IMR-90 (cell line): Measurements from ENCODE around the gene CCL27. TPM values are rescaled to one million over a fixed set of nuclear protein-coding genes. Genes with fewer than 3 reads are reported as not detected.

ENCODE experiments used
- ATAC-seq: fragments of 200-7000 bp; cut with Tn5 transposase; 2 replicates; pipeline ENCODE4 v1.9.1; 2020; ENCODE audit warnings: low read depth, mild to moderate bottlenecking, moderate library complexity
- BruUV-seq: library from RNA; stranded (reverse); fragments of 400-500 nt; replicated peaks from 2 replicates; lab custom pipeline; 2021; lab: Mats Ljungman, UMichigan
- CTCF ChIA-PET: fragments of 300-600 bp; formaldehyde crosslinking; extraction: SDS; loops from one replicate; lab custom pipeline; 2021; ENCODE audit warnings: antibody characterized with exemption; lab: Yijun Ruan, JAX
- POLR2A ChIA-PET: fragments of 300-600 bp; sonication (Branson Sonifier 250); formaldehyde crosslinking; loops from one replicate; lab custom pipeline; 2022; ENCODE audit warnings: antibody characterized with exemption; ENCODE audit not compliant: unreplicated experiment; lab: Charles Lee
- DNase-seq: peaks from one replicate; pipeline ENCODE4 v3.0.0; 2013
- H2AFZ ChIP-seq: replicated peaks from 2 replicates; pipeline ENCODE3; 2013; ENCODE audit warnings: low read length, mild to moderate bottlenecking; ENCODE audit not compliant: poor library complexity
- H2AK5ac ChIP-seq: 2 replicates; pipeline ENCODE4 v1.6.1; 2013; ENCODE audit warnings: low read depth, low read length, inconsistent platforms
- H2AK9ac ChIP-seq: replicated peaks from 2 replicates; pipeline ENCODE3; 2013; ENCODE audit warnings: mild to moderate bottlenecking, low read depth, low read length, moderate library complexity; ENCODE audit not compliant: poor library complexity
- H2BK120ac ChIP-seq: 2 replicates; pipeline ENCODE4 v1.6.1; 2013; ENCODE audit warnings: low read depth, low read length, inconsistent platforms
- H2BK15ac ChIP-seq: 3 replicates; pipeline ENCODE4 v1.6.1; 2013; ENCODE audit warnings: low read depth, low read length, inconsistent platforms
- H2BK20ac ChIP-seq: 2 replicates; pipeline ENCODE4 v1.6.1; 2013; ENCODE audit warnings: low read depth, mild to moderate bottlenecking, inconsistent platforms, low read length, moderate library complexity
- H2BK5ac ChIP-seq: 2 replicates; pipeline ENCODE4 v1.6.1; 2013; ENCODE audit warnings: mild to moderate bottlenecking, low read depth, low read length, inconsistent platforms; ENCODE audit not compliant: poor library complexity, severe bottlenecking
- H3K14ac ChIP-seq: replicated peaks from 2 replicates; pipeline ENCODE4 v1.6.1; 2013; ENCODE audit warnings: low read depth, low read length, inconsistent platforms
- H3K18ac ChIP-seq: 2 replicates; pipeline ENCODE4 v1.6.1; 2013; ENCODE audit warnings: low read depth, low read length, control low read depth
- H3K23ac ChIP-seq: 2 replicates; pipeline ENCODE4 v1.6.1; 2013; ENCODE audit warnings: low read depth, low read length, inconsistent platforms
- H3K27ac ChIP-seq: 2 replicates; pipeline ENCODE4 v1.5.1; 2013; ENCODE audit warnings: mild to moderate bottlenecking, control low read depth, low read length; ENCODE audit not compliant: insufficient read depth
- H3K27me3 ChIP-seq: 2 replicates; pipeline ENCODE4 v1.6.1; 2013; ENCODE audit warnings: low read length; ENCODE audit not compliant: control insufficient read depth, insufficient read depth
- H3K36me3 ChIP-seq: 2 replicates; pipeline ENCODE4 v1.6.1; 2013; ENCODE audit warnings: low read length, mixed read lengths; ENCODE audit not compliant: control insufficient read depth, insufficient read depth
- H3K4ac ChIP-seq: 2 replicates; pipeline ENCODE4 v1.6.1; 2013; ENCODE audit warnings: low read depth, low read length, inconsistent platforms
- H3K4me1 ChIP-seq: 2 replicates; pipeline ENCODE4 v1.6.1; 2013; ENCODE audit warnings: low read length, mixed read lengths; ENCODE audit not compliant: control insufficient read depth, insufficient read depth
- H3K4me2 ChIP-seq: 2 replicates; pipeline ENCODE4 v1.6.1; 2013; ENCODE audit warnings: low read depth, mild to moderate bottlenecking, control low read depth, low read length, moderate library complexity
- H3K4me3 ChIP-seq: 2 replicates; pipeline ENCODE4 v1.5.1; 2013; ENCODE audit warnings: low read depth, mild to moderate bottlenecking, control low read depth, low read length, moderate library complexity; ENCODE audit not compliant: insufficient read depth
- H3K56ac ChIP-seq: 2 replicates; pipeline ENCODE4 v1.6.1; 2013; ENCODE audit warnings: low read length, inconsistent platforms; ENCODE audit not compliant: insufficient read depth; ENCODE audit errors: extremely low read depth
- H3K79me1 ChIP-seq, 2 experiments: 2 replicates each; pipeline ENCODE4 v1.6.1; 2013; ENCODE audit warnings: low read length in 2 of 2, inconsistent platforms in 1 of 2, low read depth in 1 of 2
- H3K9ac ChIP-seq: 2 replicates; pipeline ENCODE4 v1.6.1; 2013; ENCODE audit warnings: low read depth, low read length, control low read depth
- H3K9me1 ChIP-seq: 2 replicates; pipeline ENCODE4 v1.6.1; 2013; ENCODE audit warnings: low read length, inconsistent platforms; ENCODE audit not compliant: insufficient read depth
- H3K9me3 ChIP-seq: 2 replicates; pipeline ENCODE4 v1.6.1; 2013; ENCODE audit warnings: low read length; ENCODE audit not compliant: control insufficient read depth, insufficient read depth
- H4K20me1 ChIP-seq: 2 replicates; pipeline ENCODE4 v1.6.1; 2013; ENCODE audit warnings: low read length, inconsistent platforms; ENCODE audit not compliant: insufficient read depth
- H4K5ac ChIP-seq: 2 replicates; pipeline ENCODE4 v1.6.1; 2013; ENCODE audit warnings: mild to moderate bottlenecking, low read depth, low read length, control low read depth
- H4K8ac ChIP-seq, 2 experiments: 2 replicates each; pipeline ENCODE4 v1.6.1; 2013; ENCODE audit warnings: low read depth in 2 of 2, low read length in 2 of 2, control low read depth in 1 of 2, inconsistent platforms in 1 of 2
- H4K91ac ChIP-seq: 2 replicates; pipeline ENCODE4 v1.6.1; 2013; ENCODE audit warnings: low read depth, low read length, inconsistent platforms; ENCODE audit not compliant: insufficient read depth
- BHLHE40 ChIP-seq: fragments of 150-350 bp; IDR thresholded peaks from 2 replicates; pipeline ENCODE4 v1.6.1; 2016; ENCODE audit warnings: mild to moderate bottlenecking, low read depth, low read length
- CEBPB ChIP-seq: IDR thresholded peaks from 2 replicates; pipeline ENCODE4 v1.6.1; 2012; ENCODE audit warnings: low read depth, low read length, improper control_type of control experiment
- CHD1 ChIP-seq: IDR thresholded peaks from 2 replicates; pipeline ENCODE4 v1.6.1; 2012; ENCODE audit warnings: low read depth, low read length, improper control_type of control experiment
- CTCF ChIP-seq: conservative IDR thresholded peaks from 2 replicates; pipeline ENCODE4 v1.5.1; 2012; ENCODE audit warnings: mild to moderate bottlenecking, low read depth, low read length, improper control_type of control experiment
- FOS ChIP-seq: fragments of 150-350 bp; IDR thresholded peaks from 2 replicates; pipeline ENCODE4 v1.6.1; 2016; ENCODE audit warnings: low read depth, low read length
- MAFK ChIP-seq: IDR thresholded peaks from 2 replicates; pipeline ENCODE4 v1.6.1; 2012; ENCODE audit warnings: low read depth, low read length, improper control_type of control experiment
- MAZ ChIP-seq: IDR thresholded peaks from 2 replicates; pipeline ENCODE4 v1.6.1; 2012; ENCODE audit warnings: low read depth, mild to moderate bottlenecking, low read length, improper control_type of control experiment, moderate library complexity, borderline replicate concordance
- MXI1 ChIP-seq: IDR thresholded peaks from 2 replicates; pipeline ENCODE4 v1.6.1; 2012; ENCODE audit warnings: low read depth, mild to moderate bottlenecking, low read length, moderate library complexity, borderline replicate concordance
- NFE2L2 ChIP-seq: fragments of 150-350 bp; IDR thresholded peaks from 2 replicates; pipeline ENCODE4 v1.6.1; 2016; ENCODE audit warnings: low read depth, mild to moderate bottlenecking, low read length
- POLR2A ChIP-seq: IDR thresholded peaks from 2 replicates; pipeline ENCODE4 v1.6.1; 2012; ENCODE audit warnings: mild to moderate bottlenecking, low read depth, low read length
- RAD21 ChIP-seq: IDR thresholded peaks from 2 replicates; pipeline ENCODE4 v1.6.1; 2012; ENCODE audit warnings: low read length, improper control_type of control experiment
- RCOR1 ChIP-seq: IDR thresholded peaks from 2 replicates; pipeline ENCODE4 v1.6.1; 2012; ENCODE audit warnings: mild to moderate bottlenecking, low read length, improper control_type of control experiment; ENCODE audit not compliant: insufficient replicate concordance
- RFX5 ChIP-seq: IDR thresholded peaks from 2 replicates; pipeline ENCODE4 v1.8.0; 2012; ENCODE audit warnings: low read depth, mild to moderate bottlenecking, low read length, moderate library complexity
- SMC3 ChIP-seq: fragments of 150-350 bp; IDR thresholded peaks from 2 replicates; pipeline ENCODE4 v1.6.1; 2016; ENCODE audit warnings: low read depth, mild to moderate bottlenecking, antibody characterized with exemption, low read length, moderate library complexity
- WGBS, 2 experiments: methylation state at CpG; one replicate each; pipeline versions ENCODE4 v1.1.5 to v1.1.7; 2013; ENCODE audit warnings: missing lambda C conversion rate in 2 of 2; ENCODE audit not compliant: insufficient read length in 1 of 2; ENCODE audit errors: extremely low coverage in 2 of 2; 5-methylcytosine and 5-hydroxymethylcytosine counted together
- dilution Hi-C: fragments of 300-500 bp; cut with HindIII; formaldehyde crosslinking; loops from one replicate; pipeline ENCODE4 v1.14.3; 2018; ENCODE audit warnings: low sequenced_read_pairs; ENCODE audit not compliant: unreplicated experiment
- in situ Hi-C: fragments of 300-500 bp; cut with MboI; formaldehyde crosslinking; loops from 3 replicates; pipeline ENCODE4 v1.14.3; 2019; ENCODE audit warnings: low sequenced_read_pairs, inconsistent platforms, mixed read lengths
- intact Hi-C: fragments of 100-400 bp; cut with micrococcal nuclease; formaldehyde crosslinking; loops from 2 replicates; pipeline ENCODE4 v1.10.0; 2022
- polyA plus RNA-seq, 3 experiments: library from polyadenylated mRNA; depleted of rRNA; stranded (reverse); fragments of >200 nt; gene quantifications; 2 replicates each; pipeline ENCODE4 v1.2.3, GENCODE V29; 2012; ENCODE audit warnings: low replicate concordance in 1 of 3
- total RNA-seq: library from RNA; depleted of rRNA; stranded (reverse); fragments of >200 nt; gene quantifications from 2 replicates; pipeline ENCODE4 v1.2.3, GENCODE V29; 2012
- TF ChIP-seq, protein P1 (sequence below): fragments of 150-350 bp; IDR thresholded peaks from 2 replicates; pipeline ENCODE4 v1.6.1; 2016; ENCODE audit warnings: low read depth, mild to moderate bottlenecking, low read length, moderate library complexity, borderline replicate concordance

CCL27 gene
- total and polyA plus RNA-seq, 2 of the 4 experiments (the other 2 are of a cell fraction): 0.18 to 0.26 TPM

GRCh38 chr9:34701023-34701768 is 38.7 kb upstream of the CCL27 start:
- dilution Hi-C loops: no loop called here
- Histone ChIP-seq H2BK20ac (no peak overlapping the region), H2BK15ac (no peak overlapping the region), H3K4me1 (no peaks in the 10 kb centered on the region), H3K27me3 (peaks cover 7% of the 10 kb centered on the region), H4K8ac (no peak overlapping the region; a peak in 1 of 4 replicates), H3K36me3 (no peaks in the 10 kb centered on the region), H3K56ac (no peak overlapping the region), H3K9me3 (no peaks in the 10 kb centered on the region), H3K9ac (0 out of 2 replicates have a peak overlapping the region, but pooled peaks have one; percentile 32), H3K4me3 (peak overlapping the region; percentile 42), H2AK9ac (peak overlapping the region; percentile 61), H3K18ac (no peak overlapping the region), H4K91ac (no peak overlapping the region), H2BK120ac (no peak overlapping the region), H3K23ac (no peak overlapping the region), H3K4ac (no peak overlapping the region), H4K20me1 (no peaks in the 10 kb centered on the region), H3K9me1 (no peaks in the 10 kb centered on the region), H2AFZ (peak overlapping the region; percentile 95), H3K4me2 (peak overlapping the region; percentile 91), H4K5ac (no peak overlapping the region), H3K79me1 (no peaks in the 10 kb centered on the region), H3K14ac (no peak overlapping the region), H3K27ac (no peak overlapping the region), H2BK5ac (no peak overlapping the region), H2AK5ac (no peak overlapping the region)
- peak; percentile 90 for ATAC-seq
- WGBS, 2 experiments: 15% methylated on average over 14 of the region's 52 CpGs; no CpG with 5 or more reads in 1 of the 2 experiments
- POLR2A ChIA-PET: no interaction called here
- intact Hi-C loops: no loop called here
- CTCF ChIA-PET: interaction anchor here (0.6 to 2.5 kb wide), 6 partner anchors 9 to 343 kb away, joined by 3 to 14 read pairs (median 4); partner anchors contain the start of gene CCL21
- in situ Hi-C loops: no loop called here
- no TSS peak for BruUV-seq
- DNase-seq: peak; percentile 29
- no peak for TF ChIP-seq RFX5
- peak; percentile 48; the same call in 1 of the 2 replicates for TF ChIP-seq BHLHE40
- TF ChIP-seq NFE2L2: no peak
- TF ChIP-seq SMC3: peak; percentile 23; the same call in 1 of the 2 replicates
- peak; percentile 48 for TF ChIP-seq RAD21
- TF ChIP-seq CEBPB: no peak
- no peak for TF ChIP-seq POLR2A
- TF ChIP-seq MAFK: no peak
- TF ChIP-seq MAZ: peak; percentile 52; the same call in 1 of the 2 replicates
- TF ChIP-seq FOS: no peak
- TF ChIP-seq CTCF: peak; percentile 78
- TF ChIP-seq RCOR1: no peak
- peak; percentile 29; the same call in 1 of the 2 replicates for TF ChIP-seq MXI1
- TF ChIP-seq, protein P1, sequence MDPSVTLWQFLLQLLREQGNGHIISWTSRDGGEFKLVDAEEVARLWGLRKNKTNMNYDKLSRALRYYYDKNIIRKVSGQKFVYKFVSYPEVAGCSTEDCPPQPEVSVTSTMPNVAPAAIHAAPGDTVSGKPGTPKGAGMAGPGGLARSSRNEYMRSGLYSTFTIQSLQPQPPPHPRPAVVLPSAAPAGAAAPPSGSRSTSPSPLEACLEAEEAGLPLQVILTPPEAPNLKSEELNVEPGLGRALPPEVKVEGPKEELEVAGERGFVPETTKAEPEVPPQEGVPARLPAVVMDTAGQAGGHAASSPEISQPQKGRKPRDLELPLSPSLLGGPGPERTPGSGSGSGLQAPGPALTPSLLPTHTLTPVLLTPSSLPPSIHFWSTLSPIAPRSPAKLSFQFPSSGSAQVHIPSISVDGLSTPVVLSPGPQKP: no peak
- TF ChIP-seq CHD1: no peak
